Measurements from ENCODE around the gene ATP5ME. TPM values are rescaled to one million over a fixed set of nuclear protein-coding genes. Genes with fewer than 3 reads are reported as not detected.

The ATP5ME gene
- total RNA-seq = 128 TPM

GRCh38 chr4:674172-675035 is at the start of gene ATP5ME, which contains the start of gene MYL5:
Gene ATP5ME, minus strand, starts transcription at chr4:674276. Its CDS starts 29 bp downstream, at chr4:674247.
Gene MYL5, plus strand, starts transcription at chr4:674542. Its CDS starts 3,485 bp downstream, at chr4:678027.

GRCh38 chr4:705278-706082 is 31.4 kb upstream of the ATP5ME start, which contains the start of gene PCGF3:
Gene PCGF3, plus strand, starts transcription at chr4:705832. Its CDS starts 27,849 bp downstream, at chr4:733681.

GRCh38 chr4:688854-689681 is 15.0 kb upstream of the ATP5ME start, which contains the start of gene SLC49A3:
Gene SLC49A3, minus strand, starts transcription at chr4:689151. Its CDS starts 24 bp downstream, at chr4:689127.

DNA sequence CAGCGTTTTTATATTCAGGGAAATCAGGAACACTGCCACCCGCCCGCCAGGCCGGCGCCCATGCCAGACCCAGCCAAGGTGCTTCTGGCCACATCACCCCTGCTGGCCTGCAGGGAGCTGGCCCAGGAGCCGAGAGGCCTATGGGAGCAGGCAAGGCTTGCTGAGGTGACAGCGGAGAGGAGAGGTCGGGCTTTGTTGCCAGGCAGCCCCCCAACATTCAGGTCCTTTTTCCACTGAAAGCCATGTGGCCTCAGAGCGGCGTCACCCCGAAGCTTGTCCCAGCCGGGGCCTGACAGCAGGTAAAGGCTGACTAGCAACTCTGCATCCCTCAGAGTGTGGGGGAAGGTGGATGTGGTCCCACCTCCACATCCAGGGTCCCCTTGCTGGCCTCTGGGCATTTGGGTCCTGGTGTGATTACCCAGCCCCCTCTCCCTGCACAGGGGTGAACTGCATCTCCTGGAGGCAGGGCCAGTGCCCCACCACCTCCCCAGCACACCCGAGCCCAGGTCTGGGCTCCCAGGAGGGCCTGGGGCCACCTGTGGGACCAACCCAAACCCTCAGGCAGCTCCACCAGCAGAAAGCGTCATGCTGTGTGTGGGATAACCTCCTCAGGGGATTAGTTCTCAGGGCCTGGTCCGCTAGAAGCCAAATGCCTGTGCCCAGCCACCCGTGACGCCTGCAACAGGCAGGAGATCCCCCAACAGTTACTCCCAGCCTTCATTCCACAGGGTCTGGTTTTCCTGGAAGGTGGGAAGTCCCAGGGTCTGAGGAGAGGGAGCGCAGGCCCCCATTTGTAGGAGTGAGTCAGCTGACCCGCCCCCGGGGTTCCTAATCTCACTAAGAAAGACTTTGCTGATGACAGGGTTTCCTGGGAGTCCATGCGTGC is 49.1 kb downstream of the ATP5ME start, which contains the start of gene PDE6B:
Gene PDE6B (plus strand): TSS at position 869 of the 886 bp plus-strand sequence. CDS start 54 bp downstream, outside the sequence.

Other genes with a start within 250 kb of the ATP5ME start
- gene ZNF721, start 175.1 kb downstream of the ATP5ME start, total RNA-seq = 45.4 TPM
- 36.7 TPM for gene PIGG, start 175.1 kb downstream of the ATP5ME start, total RNA-seq
- 13.1 TPM for gene TMEM271, start 98.0 kb downstream of the ATP5ME start, total RNA-seq
- gene PDE6B, start 48.7 kb downstream of the ATP5ME start, total RNA-seq = 9.2 TPM
- gene MYL5, start 266 bp upstream of the ATP5ME start, total RNA-seq = 11.8 TPM
- gene SLC49A3, start 14.9 kb upstream of the ATP5ME start, total RNA-seq = 0.92 TPM
- 66.9 TPM for gene PCGF3, start 31.6 kb upstream of the ATP5ME start, total RNA-seq
- gene CPLX1, start 151.9 kb upstream of the ATP5ME start, total RNA-seq = 3.5 TPM

Measured in diencephalon (tissue), 1 donor.